GM21576 (cell line): ENCODE data around the gene OPRM1.
"Not testable (repeated sequence)": the region's sequence is repeated elsewhere in the genome, so short reads cannot be mapped to it uniquely, and the experiment has no call there.

Source experiments
- ATAC-seq: cut with Tn5 transposase; IDR thresholded peaks from one replicate; pipeline ENCODE4 v1.9.1; 2021; ENCODE audit warnings: mild to moderate bottlenecking, moderate library complexity; ENCODE audit not compliant: unreplicated experiment

OPRM1 gene

DNA sequence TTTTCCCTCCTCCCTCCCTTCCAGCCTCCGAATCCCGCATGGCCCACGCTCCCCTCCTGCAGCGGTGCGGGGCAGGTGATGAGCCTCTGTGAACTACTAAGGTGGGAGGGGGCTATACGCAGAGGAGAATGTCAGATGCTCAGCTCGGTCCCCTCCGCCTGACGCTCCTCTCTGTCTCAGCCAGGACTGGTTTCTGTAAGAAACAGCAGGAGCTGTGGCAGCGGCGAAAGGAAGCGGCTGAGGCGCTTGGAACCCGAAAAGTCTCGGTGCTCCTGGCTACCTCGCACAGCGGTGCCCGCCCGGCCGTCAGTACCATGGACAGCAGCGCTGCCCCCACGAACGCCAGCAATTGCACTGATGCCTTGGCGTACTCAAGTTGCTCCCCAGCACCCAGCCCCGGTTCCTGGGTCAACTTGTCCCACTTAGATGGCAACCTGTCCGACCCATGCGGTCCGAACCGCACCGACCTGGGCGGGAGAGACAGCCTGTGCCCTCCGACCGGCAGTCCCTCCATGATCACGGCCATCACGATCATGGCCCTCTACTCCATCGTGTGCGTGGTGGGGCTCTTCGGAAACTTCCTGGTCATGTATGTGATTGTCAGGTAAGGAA, at the start of gene OPRM1:
TSS of gene OPRM1 (plus strand) at position 10 of the 612 bp plus-strand sequence. CDS start at position 315, 305 bp downstream.
- ATAC-seq: peak; percentile 66

GRCh38 chr6:153989989-153990388, 49.1 kb upstream of the OPRM1 start:
- no peak for ATAC-seq

DNA sequence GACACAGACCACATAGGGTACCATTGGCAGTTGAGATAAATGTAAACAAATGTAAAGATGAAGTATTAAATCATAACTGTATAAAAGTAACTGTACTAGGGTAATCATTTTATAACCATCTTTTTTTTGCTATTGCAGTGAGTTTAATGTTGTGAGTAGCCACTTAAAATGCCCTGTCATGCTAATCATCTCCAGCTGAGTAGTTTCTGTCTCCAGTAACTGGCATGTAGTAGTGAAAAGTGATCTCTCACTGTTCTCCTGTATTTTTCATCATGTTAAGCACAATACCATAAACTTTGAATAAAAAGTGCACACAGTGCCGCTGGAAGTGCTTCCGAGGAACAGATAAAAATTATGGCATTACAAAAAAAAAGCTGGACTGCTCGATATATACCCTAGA, 45.0 kb upstream of the OPRM1 start:
- ATAC-seq: no peak

DNA sequence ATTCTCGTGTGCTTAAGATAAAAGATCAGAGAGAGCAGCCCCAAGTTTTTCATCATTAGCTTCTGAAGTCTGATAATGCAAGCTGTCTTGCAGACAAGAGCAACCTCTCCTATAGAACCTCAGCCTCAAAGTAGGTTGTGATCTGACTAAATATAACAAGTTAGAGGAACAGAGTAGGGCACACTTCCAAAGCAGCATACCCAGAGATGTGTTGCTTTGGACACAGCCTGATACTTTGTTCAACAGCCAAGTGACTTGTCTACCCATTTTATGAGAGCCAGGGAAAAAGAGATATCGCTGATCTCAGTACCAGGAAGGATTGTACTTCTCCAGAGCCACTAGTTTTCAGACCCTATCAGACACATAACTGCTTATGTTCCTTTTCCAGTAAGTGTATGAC, 44.2 kb upstream of the OPRM1 start:
- no peak for ATAC-seq

GRCh38 chr6:153997221-153997620, 41.8 kb upstream of the OPRM1 start:
- no peak for ATAC-seq

DNA sequence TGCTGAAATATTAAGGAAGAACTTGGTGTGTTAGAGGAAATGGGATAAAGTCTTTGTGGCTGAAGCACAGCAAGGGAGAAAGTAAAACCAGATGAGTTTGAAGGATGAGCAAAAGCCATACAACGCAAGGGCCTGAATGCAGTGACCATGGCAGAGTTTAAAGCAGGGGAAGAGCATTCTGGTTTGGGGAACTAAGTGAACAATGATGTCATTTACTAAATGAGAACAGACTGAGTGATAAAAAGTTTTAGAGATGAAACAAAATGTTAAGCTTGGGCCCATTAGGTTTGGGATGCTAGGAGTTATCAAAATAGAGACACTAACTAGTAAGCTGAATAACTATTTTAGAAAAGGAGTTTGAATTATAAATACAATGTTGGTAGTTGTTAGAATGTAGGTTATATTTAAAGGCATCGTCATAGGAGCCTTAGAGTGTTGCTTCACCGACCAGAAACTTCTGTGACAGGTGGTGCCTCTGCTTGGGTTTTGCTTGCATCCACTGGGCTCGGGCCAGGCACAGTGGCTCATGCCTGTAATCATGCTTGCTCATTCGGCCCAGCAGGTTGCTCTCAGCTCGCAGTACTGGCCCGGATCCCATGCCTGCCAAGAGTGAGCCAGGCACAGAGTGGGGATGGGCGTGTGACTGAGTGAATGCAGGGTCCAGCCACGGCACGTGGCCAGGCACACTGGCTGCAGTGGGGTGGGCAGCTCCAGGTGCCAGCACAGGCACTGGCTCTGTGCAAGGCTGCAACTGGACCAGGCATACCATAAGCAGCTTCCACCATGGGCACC, 37.4 kb upstream of the OPRM1 start:
- ATAC-seq: no peak

DNA sequence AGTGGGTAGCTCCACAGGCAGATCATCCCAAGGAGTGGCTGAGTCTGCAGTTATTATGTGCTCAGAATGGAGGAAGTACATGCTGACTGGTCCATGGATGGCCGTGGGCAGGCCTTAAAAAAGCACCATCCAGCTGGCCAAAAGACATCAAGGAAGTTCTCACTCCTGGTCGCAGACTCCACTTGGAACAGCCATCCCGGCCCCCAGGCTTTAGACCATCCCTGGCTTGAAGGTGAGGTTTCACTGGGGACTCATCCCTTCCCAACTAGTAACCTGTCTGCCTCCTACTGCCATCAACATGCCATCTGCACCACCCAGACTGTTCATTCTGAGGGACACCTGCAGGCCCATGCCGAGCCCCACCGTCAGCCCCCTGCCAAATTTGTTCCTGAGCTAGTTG, 36.1 kb upstream of the OPRM1 start:
- no peak for ATAC-seq

- no peak for ATAC-seq
These were observed 28.7 kb upstream of the OPRM1 start for GRCh38 chr6:154010371-154010770.

GRCh38 chr6:154012852-154013251, 26.2 kb upstream of the OPRM1 start:
- ATAC-seq: no peak

DNA sequence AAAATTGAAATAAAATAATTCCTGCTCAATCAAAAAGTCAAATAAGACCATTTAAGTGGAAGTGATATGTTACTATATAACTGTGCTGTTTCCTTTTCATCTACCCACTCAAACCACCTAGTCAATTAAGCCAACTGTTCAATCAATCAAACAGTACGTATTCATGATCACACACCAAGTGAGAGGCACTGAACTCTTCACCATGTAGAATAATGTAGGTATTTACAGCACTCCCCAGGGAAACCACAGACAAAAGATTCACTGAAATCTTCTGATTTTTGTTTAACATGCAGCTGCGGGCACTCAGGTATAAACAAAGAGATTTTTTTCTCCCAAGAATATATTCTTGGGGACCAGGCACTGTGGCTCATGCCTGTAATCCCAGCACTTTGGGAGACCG, 21.3 kb upstream of the OPRM1 start:
- ATAC-seq: no peak

- ATAC-seq: no peak
These were observed 8.4 kb upstream of the OPRM1 start for GRCh38 chr6:154030646-154031045.

GRCh38 chr6:154041001-154041400, 2.0 kb downstream of the OPRM1 start:
- no peak for ATAC-seq

DNA sequence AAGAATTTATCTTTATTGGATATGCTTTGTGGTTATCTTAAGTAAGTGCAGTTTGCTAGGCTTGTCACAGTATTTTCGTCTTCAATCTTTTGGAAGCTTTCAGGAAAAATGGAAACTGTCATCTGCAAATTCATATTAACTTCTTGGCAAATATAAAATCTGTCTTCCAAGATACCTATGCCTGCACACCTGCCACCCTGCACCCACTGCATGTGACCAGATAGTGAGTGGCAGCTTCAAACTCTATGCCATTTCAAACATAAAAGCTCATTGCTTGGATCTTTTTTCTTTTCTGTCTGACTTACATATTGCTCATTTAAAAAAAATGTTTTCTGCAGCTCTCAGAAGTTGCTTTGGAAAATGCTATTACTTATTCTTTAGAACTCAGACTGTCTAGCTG, 14.1 kb downstream of the OPRM1 start:
- no peak for ATAC-seq

GRCh38 chr6:154056536-154056935, 17.5 kb downstream of the OPRM1 start:
- no peak for ATAC-seq

DNA sequence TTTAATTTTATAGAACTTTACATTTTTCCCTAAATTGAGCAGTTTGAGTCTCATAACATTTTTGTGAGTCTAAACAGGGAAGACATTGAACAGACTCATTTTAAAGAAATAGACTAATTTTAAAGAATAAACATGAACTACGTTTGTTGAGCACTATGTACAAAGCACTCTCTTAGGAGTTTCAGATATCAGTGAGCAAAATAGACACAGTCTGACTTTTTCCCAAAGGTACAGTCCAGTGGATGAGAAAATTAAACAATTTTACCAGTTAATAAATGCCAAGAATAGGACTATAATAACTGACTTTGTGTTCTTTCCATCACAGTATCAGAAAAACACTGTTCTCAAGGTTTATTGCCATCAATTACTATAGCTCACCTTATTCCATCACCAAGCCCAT, 18.1 kb downstream of the OPRM1 start:
- ATAC-seq: no peak

- ATAC-seq: no peak
These were observed 20.1 kb downstream of the OPRM1 start for GRCh38 chr6:154058963-154059680.

DNA sequence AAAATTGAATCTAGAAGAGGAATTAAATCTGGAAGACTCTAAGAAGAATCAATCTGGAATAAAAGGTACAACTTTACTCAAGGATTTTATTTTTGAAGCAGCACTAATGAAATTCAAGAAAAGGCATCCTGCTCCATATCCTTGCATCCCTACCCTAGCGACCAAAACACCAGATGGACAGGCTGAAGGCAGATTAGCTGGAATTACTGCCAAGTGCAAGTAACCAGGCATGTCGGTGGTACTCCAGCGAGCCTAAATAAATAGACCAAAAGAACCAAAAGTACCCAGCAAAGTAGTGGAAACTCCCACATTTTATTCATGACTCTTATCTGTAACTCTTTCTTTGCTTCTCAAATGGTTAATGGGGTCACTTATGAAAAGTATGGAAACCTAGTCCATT, 21.0 kb downstream of the OPRM1 start:
- ATAC-seq: no peak

DNA sequence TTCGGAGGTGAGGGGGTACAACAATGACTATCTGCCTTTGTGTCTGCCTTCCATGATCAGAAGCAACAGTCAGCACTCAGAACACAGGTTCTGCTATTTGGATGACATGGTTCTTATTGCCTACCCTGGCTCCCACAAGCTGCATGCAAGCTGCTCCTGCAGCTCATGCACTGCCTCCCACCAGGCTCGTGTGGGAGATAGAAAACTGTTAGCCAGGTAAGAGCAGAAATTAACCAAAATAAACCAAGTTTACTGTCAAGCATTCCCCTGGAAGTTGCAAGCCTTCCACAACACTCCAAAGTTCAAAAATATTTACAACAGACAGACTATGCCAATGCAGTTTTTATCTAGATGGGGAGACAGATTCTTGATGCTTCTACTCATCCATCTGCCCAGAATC, 31.0 kb downstream of the OPRM1 start:
- ATAC-seq: no peak

DNA sequence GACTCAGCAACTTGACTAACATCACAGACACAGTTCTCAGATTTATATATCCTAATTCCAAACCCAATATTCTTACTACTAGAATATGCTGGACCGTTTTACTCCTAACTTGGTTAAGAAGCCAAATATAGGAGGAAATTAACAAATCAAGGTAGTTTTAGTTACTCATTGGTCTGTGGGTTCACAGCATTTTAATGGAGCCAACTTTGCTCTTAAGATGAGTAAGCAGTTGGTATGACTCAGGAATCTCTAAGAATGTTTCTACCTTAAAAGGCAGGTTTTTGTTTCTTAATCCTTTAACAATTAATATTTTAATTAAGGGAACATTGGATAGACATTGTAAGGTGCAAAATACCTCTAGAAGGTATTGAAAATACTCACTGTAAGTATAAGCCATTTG, 31.6 kb downstream of the OPRM1 start:
- ATAC-seq: no peak

DNA sequence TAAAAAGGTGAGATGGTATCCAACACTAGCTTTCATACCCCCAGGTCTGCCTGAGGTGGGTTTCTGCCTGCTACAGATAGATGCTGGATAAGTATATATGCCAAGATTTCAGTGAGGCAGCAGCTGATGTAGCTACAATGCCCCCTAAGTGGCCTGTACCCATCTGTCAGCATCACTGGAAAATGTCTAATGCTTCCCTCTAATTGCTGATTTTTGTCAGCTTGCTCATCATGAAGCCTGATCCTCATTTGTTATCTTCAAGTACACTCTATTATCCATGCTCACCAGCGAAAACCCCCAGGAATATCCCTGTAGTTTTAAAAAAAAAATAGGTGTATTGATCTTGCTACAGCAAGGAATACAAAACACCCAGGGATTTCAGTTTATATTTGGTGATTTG, 32.2 kb downstream of the OPRM1 start:
- ATAC-seq: no peak

GRCh38 chr6:154071711-154072110, 32.7 kb downstream of the OPRM1 start:
- ATAC-seq: no peak

DNA sequence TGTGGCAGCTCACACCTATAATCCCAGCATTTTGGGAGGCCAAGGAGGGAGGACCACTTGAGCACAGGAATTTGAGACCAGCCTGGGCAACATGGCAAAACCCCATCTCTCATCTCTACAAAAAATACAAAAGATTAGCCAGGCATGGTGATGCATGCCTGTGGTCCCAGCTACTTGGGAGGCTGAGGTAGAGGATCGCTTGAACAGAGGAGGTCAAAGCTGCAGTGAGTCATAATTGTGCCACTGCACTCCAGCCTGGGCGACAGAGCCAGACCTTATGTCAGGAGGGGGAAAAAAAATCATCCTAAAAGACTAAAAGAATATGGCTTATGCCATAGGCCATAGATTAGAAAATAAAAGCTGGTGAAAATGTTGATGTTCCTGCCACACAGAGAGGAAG, 39.6 kb downstream of the OPRM1 start:
- ATAC-seq: not testable (repeated sequence)
